Measurements from ENCODE around the gene PLCD3.

GRCh38 chr17:45129426-45129939 is 2.8 kb downstream of the PLCD3 start:
- TF ChIP-seq POLR2AphosphoS5 (IDR thresholded peaks at IDR 0.05; ENCODE audit: low read depth, low read length) (no peak), TAF1 (IDR thresholded peaks at IDR 0.05; ENCODE audit: low read depth, low read length) (no peak), POLR2A (IDR thresholded peaks at IDR 0.05; ENCODE audit: low read depth, low read length) (no peak), POU2F2 (IDR thresholded peaks at IDR 0.05; ENCODE audit: low read depth, low read length) (no peak), PAX5 (IDR thresholded peaks at IDR 0.05; ENCODE audit: insufficient read depth, low read length, severe bottlenecking) (no peak), SPI1 (IDR thresholded peaks at IDR 0.05; ENCODE audit: low read depth, low read length) (no peak)
